BE2C (cell line): Measurements from ENCODE around the gene ADAMTSL3.

Experiments used
- DNase-seq: peaks from one replicate; pipeline ENCODE4 v3.0.0-alpha.2; 2020
- H3K27me3 ChIP-seq: fragments of 250-450 bp; sonication (Bioruptor Pico); 2 replicates; pipeline ENCODE4 v1.5.1; 2020; ENCODE audit warnings: mild to moderate bottlenecking
- H3K36me3 ChIP-seq: fragments of 250-450 bp; sonication (Bioruptor Pico); 2 replicates; pipeline ENCODE4 v1.5.1; 2020; ENCODE audit warnings: mild to moderate bottlenecking
- H3K4me1 ChIP-seq: fragments of 250-450 bp; sonication (Bioruptor Pico); 2 replicates; pipeline ENCODE4 v1.5.1; 2020
- H3K4me3 ChIP-seq: 2 replicates; pipeline ENCODE4 v1.5.1; 2011; ENCODE audit warnings: low read depth, low read length
- H3K9me3 ChIP-seq: fragments of 250-450 bp; sonication (Bioruptor Pico); 2 replicates; pipeline ENCODE4 v1.5.1; 2020
- TF ChIP-seq, protein P1 (sequence below): IDR thresholded peaks from 2 replicates; pipeline ENCODE4 v1.5.1; 2012; ENCODE audit warnings: mild to moderate bottlenecking, low read depth, low read length

ADAMTSL3 gene

DNA sequence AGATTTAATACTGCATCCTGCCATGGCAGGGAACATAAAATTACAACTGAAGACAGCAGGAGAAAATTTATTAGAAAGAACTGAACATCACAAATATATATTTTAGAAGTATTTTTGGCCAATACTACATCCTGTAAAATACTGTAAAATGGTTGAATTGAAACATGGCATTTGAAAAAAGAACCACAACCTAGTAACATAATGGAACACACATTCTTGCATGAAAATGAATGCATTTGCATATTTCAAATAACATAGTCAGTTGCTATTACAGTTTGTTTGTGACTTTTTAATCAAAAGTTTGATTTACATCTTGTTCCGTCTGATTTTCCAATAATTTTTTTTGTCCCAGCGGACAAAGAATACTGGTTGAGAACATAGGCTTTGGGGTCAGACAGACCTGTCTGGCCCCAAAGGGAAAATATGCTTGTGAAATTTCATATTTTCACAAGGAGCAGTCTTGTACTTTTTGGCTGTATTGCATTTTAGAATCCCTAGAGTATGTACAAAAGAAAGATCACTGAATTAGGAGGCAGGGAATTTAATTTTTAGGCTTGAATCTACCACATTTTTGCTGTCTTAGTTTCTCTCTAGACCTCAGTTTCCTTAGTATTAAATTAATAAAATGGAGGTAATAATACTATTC, 268.8 kb downstream of the ADAMTSL3 start:
- Histone ChIP-seq H3K9me3 (no peaks in the 10 kb centered on the region), H3K4me3 (no peak overlapping the region), H3K36me3 (no peaks in the 10 kb centered on the region), H3K27me3 (no peaks in the 10 kb centered on the region), H3K4me1 (no peaks in the 10 kb centered on the region)
- TF ChIP-seq, protein P1, sequence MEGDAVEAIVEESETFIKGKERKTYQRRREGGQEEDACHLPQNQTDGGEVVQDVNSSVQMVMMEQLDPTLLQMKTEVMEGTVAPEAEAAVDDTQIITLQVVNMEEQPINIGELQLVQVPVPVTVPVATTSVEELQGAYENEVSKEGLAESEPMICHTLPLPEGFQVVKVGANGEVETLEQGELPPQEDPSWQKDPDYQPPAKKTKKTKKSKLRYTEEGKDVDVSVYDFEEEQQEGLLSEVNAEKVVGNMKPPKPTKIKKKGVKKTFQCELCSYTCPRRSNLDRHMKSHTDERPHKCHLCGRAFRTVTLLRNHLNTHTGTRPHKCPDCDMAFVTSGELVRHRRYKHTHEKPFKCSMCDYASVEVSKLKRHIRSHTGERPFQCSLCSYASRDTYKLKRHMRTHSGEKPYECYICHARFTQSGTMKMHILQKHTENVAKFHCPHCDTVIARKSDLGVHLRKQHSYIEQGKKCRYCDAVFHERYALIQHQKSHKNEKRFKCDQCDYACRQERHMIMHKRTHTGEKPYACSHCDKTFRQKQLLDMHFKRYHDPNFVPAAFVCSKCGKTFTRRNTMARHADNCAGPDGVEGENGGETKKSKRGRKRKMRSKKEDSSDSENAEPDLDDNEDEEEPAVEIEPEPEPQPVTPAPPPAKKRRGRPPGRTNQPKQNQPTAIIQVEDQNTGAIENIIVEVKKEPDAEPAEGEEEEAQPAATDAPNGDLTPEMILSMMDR: no peak
- DNase-seq: no peak

DNA sequence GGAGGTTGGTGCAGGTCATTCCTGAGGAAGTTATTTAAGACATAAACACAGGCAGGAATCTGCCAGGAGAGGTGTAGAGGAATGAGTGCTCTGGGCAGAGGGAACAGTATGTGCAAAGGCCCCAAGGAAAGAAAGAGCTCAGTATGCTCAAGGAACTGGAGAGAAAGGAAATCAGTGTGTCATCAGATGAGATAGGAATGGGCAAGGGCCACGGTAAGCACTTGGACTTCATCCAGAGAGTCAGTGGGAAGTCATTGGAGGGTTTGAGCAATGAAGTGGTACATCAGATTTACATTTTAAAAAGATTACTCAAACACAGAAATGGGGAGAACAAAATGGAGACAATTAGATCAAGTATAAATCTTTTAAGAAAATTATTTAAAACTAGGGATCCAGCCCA, 272.2 kb downstream of the ADAMTSL3 start:
- Histone ChIP-seq H3K36me3 (no peaks in the 10 kb centered on the region), H3K4me1 (no peaks in the 10 kb centered on the region), H3K9me3 (no peaks in the 10 kb centered on the region), H3K27me3 (no peaks in the 10 kb centered on the region), H3K4me3 (no peak overlapping the region)
- TF ChIP-seq, protein P1: no peak
- DNase-seq: no peak

DNA sequence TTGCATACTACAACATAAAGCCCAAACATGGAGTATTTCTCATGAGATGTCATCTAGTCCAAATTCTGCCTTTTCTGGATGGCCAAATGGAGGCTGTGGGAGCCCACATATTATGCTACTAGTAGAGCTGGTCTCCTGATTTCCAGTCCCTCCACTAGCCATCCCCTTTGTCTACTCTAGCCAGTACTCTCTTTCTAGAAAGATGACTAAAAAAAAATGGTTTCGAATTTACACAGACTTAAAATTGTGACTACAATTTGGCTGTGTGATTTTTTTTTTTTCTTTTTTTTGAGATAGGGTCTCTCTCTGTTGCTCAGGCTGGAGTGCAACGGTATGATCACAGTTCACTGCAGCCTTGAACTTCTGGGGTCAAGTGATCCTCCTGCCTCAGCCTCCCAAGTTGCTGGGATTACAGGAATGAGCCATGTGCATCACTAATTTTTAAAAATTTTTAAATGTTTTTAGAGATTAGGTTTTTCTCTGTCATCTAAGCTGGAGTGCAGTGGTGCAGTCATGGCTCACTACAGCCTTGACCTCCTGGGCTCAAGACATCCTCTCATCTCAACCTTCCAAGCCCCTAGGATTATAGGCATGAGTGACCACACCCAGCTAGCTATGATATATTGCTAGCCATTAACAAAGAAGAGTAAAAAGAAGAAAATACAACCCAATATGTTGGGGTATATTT, 273.9 kb downstream of the ADAMTSL3 start:
- no peaks in the 10 kb centered on the region for H3K27me3 ChIP-seq
- no peak for DNase-seq
- no peaks in the 10 kb centered on the region for H3K4me1 ChIP-seq
- no peaks in the 10 kb centered on the region for H3K36me3 ChIP-seq
- no peaks in the 10 kb centered on the region for H3K9me3 ChIP-seq
- TF ChIP-seq, protein P1: no peak
- no peak overlapping the region for H3K4me3 ChIP-seq

DNA sequence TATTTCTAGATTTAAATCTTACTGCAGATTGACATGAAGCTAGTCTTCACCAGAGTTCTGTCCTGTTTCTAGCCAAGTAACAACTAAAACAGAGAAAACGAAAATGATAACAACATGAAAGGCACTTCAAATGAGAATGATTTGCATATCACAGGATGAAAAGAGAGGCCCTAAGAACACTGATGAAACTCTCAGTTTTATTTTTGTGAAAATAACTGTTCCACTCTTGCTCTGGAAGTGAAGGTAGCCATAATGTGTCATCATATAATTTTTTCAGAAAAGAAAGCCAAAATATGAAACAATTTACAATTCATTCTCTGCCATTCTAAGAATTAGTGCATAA, 274.4 kb downstream of the ADAMTSL3 start:
- no peak for DNase-seq
- Histone ChIP-seq H3K36me3 (no peaks in the 10 kb centered on the region), H3K4me3 (no peak overlapping the region), H3K27me3 (no peaks in the 10 kb centered on the region), H3K9me3 (no peaks in the 10 kb centered on the region), H3K4me1 (no peaks in the 10 kb centered on the region)
- TF ChIP-seq, protein P1: no peak

DNA sequence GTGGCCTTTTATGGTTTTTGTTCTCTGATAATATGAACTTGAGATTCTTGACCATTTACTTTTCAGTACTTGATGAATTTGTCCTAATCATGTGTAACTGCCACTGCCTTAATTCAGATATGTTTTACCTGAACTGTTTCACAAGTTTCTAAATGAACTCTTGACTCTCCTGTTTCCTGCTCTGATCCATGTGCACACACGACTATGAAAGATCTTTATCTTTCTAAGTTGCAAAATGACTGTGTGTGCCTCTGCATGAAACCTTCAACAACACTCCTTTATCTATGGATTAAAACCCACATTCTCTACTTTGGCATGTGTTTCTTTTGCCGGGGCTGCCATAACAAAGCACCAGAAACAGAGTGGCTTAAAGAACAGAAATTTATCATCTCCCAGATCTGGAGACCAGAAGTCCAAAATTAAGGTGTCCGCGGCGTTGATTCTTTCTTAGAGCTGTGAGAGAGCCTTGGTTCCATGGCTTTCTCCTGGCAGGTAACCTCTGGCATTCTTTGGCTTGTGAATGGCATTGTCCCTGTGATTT, 275.0 kb downstream of the ADAMTSL3 start:
- no peak for DNase-seq
- H3K9me3 ChIP-seq: no peaks in the 10 kb centered on the region
- TF ChIP-seq, protein P1: no peak

GRCh38 chr15:83929619-83930018, 275.7 kb downstream of the ADAMTSL3 start:
- no peak for DNase-seq
- Histone ChIP-seq H3K27me3 (no peaks in the 10 kb centered on the region), H3K36me3 (no peaks in the 10 kb centered on the region), H3K9me3 (no peaks in the 10 kb centered on the region), H3K4me3 (no peak overlapping the region), H3K4me1 (no peaks in the 10 kb centered on the region)
- TF ChIP-seq, protein P1: no peak

More for the DNA sequence above, 275.0 kb downstream of the ADAMTSL3 start:
- H3K4me1 ChIP-seq: no peaks in the 10 kb centered on the region
- H3K36me3 ChIP-seq: no peaks in the 10 kb centered on the region
- H3K27me3 ChIP-seq: no peaks in the 10 kb centered on the region
- no peak overlapping the region for H3K4me3 ChIP-seq
